GM18508 (cell line): ENCODE data around the gene OIT3.

Experiments
- ATAC-seq: cut with Tn5 transposase; IDR thresholded peaks from one replicate; pipeline ENCODE4 v1.9.1; 2021; ENCODE audit warnings: moderate number of reproducible peaks; ENCODE audit not compliant: insufficient read depth, unreplicated experiment

Gene OIT3

GRCh38 chr10:72946963-72947362 lies 53.4 kb downstream of the OIT3 start:
- no peak for ATAC-seq

DNA sequence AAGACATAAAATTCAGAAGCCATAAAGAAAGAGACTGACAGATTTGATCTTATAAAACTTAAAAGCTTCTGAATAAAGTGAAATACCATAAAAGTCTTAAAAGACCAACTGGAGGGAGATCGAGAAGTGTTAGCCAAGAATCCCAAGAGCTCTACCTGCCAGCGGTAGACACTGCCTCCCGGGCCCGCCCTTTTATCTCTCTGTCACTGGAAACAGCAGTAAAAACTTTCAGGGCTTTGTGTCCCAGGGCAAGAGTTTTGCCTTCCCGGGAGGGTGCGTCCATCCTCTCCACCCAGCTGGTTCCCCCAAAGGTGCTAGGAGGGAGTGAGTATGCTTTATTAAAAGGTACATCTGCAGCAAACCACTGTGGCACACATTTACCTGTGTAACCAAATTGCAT lies 55.2 kb downstream of the OIT3 start:
- ATAC-seq: no peak

DNA sequence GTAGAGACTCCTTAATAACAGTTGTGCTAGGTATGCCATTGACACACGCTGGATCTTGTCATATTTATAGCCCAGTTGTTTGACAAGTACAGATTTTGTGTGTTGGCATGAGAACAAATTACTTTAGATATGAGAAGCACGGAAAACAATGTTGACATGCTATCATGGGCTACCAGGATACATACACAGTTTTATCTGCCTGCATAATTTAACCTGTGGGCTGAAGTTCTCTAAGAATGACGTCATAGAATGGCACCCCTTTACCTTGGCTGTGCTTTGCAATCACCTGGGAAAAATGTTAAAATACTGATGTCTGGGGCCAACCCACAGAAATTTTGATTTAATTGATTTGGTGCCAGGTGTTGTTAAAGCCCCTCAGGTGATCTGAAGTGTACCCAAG lies 58.2 kb downstream of the OIT3 start:
- no peak for ATAC-seq

- no peak for ATAC-seq
These were observed 58.6 kb downstream of the OIT3 start for GRCh38 chr10:72952189-72952588.

GRCh38 chr10:72952642-72953158 lies 59.2 kb downstream of the OIT3 start:
- no peak for ATAC-seq

- no peak for ATAC-seq
These were observed 60.1 kb downstream of the OIT3 start for GRCh38 chr10:72953687-72954086.

GRCh38 chr10:72954230-72954595 lies 60.7 kb downstream of the OIT3 start:
- ATAC-seq: no peak

DNA sequence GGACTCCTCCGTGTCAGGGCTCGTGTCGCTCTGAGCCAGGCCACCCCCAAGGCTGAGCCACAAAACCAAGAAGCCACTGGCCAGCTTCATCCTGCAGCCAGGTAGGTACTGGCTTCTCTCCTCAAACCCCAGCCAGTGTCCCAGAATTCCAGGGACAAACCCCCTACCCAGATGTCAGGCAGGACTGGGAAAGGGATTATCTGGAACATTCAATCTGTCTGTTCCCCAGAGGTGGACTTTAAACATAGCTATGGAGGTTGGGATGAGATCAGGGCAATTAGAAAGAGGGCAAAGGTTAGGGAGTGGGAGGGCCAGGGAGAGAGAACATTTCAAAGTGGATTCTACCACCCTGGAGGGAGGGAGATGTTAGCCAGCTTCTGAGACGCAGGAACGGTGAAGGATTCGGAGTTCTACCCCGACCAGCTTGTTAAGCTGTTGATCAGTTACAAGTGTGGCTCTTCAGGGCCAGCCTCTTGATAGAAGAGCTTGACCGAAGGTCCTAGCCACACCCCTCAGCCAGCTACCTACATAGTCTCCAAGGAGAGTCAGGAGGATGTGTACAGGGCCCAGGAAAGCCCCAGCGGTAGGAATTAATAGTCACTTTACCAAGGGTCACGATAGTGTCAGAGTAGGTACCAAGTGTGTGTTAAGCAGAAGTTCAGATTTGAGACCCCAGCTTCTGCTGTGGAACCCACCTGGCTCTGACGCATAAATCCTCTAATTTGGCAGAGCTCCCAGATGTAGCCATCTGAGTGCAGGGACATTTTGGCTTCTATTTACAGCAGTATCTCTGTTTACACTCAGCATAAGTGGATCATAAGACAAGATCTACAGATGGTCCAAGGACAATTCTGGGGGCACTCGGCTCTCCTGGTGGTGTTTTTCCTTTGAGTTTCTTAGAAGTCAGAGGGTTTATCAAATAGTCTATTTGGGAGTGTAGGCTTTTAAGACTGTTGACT lies 61.3 kb downstream of the OIT3 start, which contains the start of gene PLA2G12B:
Gene PLA2G12B (minus strand): TSS at position 211 of the 959 bp plus-strand sequence. CDS start 121 bp downstream, at position 90.
- no peak for ATAC-seq

DNA sequence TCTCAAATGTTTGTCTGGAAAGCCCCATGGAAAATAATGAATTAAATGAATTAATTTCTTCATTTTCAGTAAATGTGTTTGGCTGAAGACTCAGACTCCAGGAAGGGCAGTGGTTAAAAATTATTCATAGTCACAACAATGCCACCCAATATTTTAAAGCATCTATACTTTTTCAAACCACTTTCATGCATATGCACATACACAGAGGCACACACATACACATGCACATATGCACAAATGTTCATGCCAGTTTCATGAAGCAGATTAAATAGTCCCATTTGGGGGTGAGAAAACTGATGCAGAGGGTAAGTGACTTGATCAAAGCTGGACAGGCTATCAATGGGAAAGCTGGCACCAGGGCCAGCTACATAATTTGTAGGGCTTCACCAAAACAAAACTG lies 62.5 kb downstream of the OIT3 start:
- ATAC-seq: no peak

- ATAC-seq: no peak
These were observed 83.3 kb downstream of the OIT3 start for GRCh38 chr10:72976886-72977285.

DNA sequence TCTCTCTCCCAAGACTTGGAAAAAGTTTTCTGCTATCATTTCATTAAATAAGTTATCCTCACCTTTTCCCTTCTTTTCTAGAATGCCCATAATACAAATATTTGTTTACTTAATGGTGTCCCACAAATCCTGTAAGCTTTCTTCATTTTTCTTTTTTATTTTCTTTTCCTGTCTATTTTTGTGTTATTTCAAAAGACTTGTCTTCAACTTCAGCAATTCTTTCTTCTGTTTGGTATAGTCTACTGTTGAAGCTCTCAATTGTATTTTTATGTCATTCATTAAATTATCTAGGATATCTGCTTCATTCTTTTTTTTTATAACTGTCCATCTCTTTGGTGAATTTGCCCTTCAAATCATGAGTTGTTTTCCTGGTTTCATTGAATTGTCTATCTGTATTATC lies 86.2 kb downstream of the OIT3 start:
- ATAC-seq: no peak

GRCh38 chr10:72980348-72980747 lies 86.8 kb downstream of the OIT3 start:
- no peak for ATAC-seq

- no peak for ATAC-seq
These were observed 87.7 kb downstream of the OIT3 start for GRCh38 chr10:72981028-72981881.

GRCh38 chr10:72981882-72982529 lies 88.5 kb downstream of the OIT3 start:
- no peak for ATAC-seq
